Activated CD4-positive, alpha-beta T cell treated with anti-CD3 and anti-CD28 coated beads, Interleukin-2, Interleukin-4, amounts not matched to agents 100 ng/mL and 50 ng/mL, durations not matched to agents 16 hours and 8 hours (primary cell): ENCODE measurements around the gene AKR1C1.
"Not testable (repeated sequence)": the region's sequence is repeated elsewhere in the genome, so short reads cannot be mapped to it uniquely, and the experiment has no call there.

ENCODE experiments used
- DNase-seq: peaks from one replicate; pipeline ENCODE4 v3.0.0-alpha.2; 2020; ENCODE audit warnings: low spot score

AKR1C1 gene

DNA sequence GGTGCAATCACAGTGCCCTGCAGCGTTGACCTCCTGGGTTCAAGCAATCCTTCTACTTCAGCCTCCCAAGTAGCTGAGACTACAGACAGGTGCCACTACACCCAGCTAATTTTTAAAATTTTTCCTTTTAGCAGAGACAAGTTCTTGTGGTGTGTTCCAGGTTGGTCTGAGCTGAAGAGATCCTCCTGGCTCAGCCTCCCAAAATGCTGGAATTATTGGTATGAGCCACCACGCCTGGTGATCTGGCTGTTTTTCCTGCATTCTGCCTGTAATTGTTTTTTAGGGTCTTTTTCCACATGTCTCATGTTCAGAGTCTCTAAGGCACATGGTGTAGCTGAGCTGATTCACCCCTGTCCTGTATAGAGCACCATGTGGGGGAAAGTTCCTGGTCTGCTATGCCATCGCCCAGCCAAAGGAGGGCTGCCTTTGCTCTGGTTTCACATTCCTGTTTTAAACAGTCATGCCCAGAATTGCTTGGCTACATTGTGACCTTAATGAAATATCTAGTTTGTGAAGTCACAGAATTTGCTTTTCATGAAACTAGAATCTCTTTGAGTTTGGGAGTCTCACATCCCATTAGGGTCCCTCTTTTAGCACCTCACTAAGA, 55.6 kb downstream of the AKR1C1 start:
- not testable (repeated sequence) for DNase-seq

DNA sequence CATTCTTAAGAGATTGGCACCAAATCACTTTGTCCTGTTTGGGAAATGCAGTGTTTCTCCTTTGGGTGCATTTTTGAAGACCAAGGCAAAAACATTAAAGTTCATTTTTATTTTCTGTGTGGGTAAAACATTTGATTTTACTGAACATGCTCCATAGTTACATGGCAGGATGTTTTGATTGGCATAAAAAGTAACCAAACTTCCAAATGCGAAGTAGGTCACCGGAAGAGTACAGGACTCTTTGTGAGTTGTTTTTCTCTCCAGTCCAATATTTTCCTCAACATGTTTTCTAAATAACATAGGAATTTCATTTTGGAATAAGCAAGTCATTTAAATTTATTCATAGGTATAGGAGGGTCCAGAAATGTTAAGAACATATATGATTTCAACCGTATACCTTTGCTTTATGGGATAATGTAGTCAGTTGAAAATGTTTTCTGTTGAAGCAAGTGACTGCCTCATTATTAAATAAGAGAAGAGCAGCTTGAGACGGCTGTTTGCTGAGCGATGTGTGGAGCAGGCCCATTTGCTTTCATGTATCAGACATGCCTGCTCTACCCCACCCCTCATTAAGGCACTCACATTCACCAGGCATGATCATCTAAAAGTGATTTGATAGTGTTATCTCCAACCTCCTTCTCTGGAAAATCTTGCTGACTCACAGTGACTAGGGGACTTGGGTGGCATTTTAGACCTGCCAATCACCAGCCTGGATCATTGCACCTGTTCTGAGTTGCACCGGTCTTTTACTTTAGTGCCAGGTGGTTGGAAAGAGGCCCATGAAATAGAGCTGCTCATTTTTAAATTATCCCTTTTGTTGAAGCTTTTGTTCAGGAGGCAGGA, 56.8 kb downstream of the AKR1C1 start:
- not testable (repeated sequence) for DNase-seq

DNA sequence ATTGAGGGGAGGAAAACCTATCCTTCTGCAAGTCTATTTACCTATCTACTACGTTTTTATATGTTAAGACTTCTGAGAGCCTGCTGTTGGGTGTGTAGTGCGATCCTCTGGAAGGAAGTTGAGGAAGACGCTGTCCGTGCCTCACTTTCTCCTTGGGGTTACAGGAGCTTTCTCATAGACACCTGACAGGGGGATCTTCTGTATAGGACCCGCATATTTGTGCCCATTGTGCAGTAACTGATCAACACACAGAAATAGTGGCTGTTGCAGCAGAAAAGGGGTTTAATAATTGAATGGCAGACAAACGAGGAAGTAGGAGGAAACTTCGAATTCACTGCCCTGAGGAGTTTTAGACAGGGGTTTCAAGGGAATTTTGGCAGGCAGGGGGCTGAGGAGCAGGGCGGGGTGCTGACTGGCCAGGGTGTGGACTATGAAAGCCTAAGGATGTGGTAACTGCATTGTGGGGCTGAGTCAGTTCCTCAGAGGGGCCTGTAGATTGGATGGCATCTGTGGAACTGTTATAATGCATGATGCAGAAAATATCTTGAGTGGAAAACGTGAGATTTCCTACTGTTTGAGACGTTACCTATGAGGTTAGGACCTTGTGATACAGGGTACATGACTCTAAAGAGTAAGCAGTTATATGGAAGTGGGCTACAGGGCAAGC, 58.5 kb downstream of the AKR1C1 start:
- not testable (repeated sequence) for DNase-seq

DNA sequence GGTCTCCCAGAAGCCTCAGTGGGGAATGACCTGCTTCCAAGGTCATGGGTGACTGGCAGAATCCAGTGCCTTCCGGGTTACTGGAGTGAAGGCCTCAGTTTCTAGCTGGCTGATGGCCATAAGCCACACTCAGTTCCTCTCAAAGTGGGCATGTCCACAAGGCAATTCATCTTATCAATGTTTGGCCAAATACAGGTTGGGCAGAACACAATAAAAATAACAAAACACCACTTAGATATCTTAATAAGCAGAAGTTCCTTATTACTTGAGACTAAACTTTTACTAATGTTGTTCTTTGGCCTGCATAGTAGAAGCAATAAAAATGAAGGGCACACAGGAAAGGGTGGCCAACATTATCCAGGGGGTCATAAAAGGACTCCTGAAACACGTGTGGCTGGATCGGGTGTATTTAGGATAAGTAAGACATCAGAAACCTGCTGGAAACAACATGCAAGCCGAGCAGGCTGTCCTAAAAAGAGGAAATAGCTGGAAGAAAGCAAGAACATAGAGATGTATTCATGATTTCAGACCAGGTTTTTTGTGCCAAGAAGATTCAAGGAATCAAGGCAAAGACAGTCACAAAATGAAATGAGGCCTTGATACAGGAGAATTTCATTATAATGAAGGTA, 60.1 kb downstream of the AKR1C1 start:
- no peak for DNase-seq

DNA sequence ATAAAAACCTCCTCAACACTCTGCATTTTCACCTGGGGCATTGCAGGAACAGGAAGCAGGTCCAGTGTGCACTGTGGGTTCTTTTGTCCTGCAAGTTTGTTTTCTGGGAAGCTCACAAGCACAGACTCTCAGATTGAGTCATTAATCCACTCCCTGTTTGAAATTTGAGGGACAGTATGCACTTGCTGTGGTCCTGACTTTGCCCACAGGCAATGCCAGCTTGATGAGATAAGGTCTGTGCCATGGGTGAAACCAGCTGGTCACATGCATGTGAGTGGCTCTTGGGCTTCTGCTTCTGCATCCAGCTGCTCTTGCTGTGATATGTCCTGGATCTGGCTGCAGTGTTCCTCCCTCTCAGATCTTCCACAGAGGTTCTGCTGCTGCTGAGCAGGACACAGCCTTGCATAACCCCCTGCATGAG, 62.3 kb downstream of the AKR1C1 start:
- DNase-seq = not testable (repeated sequence)

DNA sequence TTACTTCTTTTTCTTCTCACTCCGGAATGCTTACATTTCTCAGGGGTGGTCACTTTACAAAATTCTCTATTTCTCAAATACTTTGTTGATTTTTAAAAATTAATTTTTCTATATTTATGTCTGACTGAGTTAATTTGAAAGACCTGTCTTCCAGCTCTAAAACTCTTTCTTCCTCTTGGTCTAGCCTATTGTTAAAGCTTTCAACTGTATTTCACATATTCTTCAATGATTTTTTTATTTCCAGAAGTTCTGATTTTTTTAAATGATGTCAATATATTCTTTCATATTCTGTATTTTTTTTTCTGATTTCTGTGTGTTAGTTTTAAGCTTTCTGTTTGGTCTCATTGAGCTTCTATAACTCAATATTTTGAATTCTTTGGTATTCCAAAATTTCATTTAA, 67.8 kb downstream of the AKR1C1 start:
- no peak for DNase-seq

DNA sequence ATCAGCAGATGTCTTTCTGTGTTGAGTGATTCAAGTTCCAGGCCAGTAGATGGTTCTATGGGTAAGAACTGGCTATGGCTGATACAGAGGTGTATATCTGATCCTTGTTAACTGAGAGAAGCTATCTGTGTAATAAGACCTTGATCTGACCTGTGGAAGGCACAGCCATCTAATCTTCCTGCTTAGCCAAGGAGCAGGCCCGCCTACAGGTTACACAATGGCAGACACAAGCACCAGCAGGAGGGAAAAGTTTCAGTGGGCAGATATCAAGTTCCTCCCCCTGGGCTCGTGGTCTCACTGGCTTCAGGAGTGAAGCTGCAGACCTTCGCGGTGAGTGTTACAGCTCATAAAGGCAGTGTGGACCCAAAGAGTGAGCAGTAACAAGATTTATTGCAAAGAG, 68.4 kb downstream of the AKR1C1 start:
- not testable (repeated sequence) for DNase-seq

DNA sequence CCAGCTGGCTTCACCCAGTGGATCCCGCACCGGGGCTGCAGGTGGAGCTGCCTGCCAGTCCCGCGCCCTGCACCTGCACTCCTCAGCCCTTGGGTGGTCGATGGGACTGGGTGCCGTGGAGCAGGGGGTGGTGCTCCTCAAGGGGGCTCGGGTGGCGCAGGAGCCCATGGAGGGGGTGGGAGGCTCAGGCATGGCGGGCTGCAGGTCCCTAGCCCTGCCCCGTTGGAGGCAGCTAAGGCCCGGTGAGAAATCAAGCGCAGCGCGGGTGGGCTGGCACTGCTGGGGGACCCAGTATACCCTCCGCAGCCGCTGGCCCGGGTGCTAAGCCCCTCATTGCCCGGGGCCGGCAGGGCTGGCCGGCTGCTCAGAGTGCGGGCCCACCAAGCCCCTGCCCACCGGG, 69.2 kb downstream of the AKR1C1 start:
- not testable (repeated sequence) for DNase-seq
